HG03196 (cell line): ENCODE measurements around the gene OR52I1.

ENCODE experiments used
- ATAC-seq: cut with Tn5 transposase; IDR thresholded peaks from one replicate; pipeline ENCODE4 v1.9.1; 2021; ENCODE audit not compliant: unreplicated experiment

OR52I1 gene

DNA sequence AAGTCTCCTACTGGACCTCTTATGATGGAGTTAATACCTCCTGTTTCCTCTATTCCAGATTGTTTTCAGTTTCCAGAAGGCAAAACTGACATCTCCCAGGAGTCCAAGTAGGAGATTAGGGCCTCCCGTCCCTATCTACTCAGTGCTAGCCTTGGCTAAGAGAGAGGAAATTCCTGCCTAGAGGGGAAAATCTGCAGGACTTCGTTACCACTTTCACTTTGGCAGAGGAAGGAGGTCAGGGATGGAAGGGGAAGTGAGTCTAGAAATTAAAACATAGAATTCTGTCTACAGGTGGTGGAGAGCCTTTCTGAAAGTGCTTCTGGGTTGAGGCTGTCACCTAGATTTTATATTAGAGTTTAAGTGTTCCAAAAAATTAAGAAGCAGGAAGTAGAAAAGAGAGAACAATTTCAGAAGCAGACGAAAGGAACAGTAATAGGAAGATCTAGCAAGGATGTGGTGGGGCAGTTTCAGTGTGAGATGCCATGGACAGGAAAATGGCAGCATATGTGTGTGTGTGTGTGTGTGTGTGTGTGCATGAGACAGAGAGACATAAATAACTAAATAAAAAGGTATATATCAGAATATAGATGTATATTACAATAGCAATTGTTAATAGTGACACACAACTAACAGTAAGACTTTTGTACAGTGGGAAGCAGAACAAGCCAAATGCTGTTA lies 16.6 kb downstream of the OR52I1 start:
- ATAC-seq: no peak

DNA sequence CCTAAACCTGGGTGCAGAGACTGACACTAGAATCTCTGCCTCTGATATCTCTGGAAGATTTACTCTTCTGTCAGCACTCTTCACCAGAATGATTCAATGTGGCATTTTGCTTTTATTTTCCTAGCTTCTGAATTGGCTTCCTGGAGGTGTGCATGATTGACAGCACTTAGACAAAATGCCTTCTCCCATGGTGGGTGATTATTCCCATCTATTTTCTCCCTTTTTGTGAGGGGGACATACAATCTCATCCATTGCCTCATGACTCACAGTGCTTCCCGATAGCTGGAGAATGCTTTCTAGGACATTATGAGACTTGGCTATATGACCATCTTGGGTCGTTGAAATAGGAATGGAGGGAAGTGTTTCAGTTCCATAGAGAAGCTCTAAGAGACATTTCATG lies 18.1 kb downstream of the OR52I1 start:
- no peak for ATAC-seq

DNA sequence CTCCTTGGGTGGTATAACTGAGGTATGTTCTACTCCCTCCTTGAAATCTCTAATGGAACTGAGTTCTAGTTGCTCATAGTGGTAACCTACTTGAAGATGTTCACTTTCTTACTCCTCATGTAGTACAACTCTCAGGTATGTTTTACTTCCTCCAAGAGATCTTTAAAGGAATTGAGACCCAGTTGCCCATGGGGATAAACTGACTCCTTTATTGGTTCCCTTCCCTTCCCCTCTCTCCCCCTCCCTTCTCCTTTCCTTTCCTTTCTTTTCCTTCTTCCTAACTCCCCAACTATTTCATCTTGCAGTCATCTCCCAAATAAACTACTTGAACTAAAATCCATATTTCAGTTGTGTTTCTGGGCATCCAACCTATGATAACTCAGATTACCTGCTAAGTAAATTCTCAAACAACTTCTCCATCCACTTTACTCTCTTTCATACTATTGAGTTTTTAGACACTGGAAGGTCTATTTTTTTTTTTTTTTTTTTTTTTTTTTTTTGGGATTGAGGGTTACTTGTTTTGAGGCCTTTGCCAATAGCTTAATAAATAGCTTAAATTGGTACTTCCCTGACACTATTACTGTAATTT lies 22.1 kb downstream of the OR52I1 start:
- no peak for ATAC-seq

DNA sequence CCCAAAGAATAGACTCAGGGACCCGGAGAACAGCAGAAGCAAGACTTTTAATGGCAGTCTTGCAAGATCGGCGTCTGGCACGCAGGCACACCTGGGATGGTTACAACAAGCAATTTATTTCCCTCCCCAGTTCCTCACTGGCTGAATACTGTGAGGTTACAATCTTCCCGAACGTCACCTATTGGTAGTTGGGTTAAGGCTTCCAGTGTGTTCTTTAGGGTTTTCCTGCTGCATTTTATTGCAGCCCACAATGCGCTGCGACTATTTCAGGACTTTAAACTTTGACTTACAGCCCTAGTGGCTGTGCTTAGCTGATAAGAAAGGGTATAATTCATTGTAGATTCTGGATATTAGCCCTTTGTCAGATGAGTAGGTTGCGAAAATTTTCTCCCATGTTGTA lies 25.7 kb downstream of the OR52I1 start:
- ATAC-seq: no peak

DNA sequence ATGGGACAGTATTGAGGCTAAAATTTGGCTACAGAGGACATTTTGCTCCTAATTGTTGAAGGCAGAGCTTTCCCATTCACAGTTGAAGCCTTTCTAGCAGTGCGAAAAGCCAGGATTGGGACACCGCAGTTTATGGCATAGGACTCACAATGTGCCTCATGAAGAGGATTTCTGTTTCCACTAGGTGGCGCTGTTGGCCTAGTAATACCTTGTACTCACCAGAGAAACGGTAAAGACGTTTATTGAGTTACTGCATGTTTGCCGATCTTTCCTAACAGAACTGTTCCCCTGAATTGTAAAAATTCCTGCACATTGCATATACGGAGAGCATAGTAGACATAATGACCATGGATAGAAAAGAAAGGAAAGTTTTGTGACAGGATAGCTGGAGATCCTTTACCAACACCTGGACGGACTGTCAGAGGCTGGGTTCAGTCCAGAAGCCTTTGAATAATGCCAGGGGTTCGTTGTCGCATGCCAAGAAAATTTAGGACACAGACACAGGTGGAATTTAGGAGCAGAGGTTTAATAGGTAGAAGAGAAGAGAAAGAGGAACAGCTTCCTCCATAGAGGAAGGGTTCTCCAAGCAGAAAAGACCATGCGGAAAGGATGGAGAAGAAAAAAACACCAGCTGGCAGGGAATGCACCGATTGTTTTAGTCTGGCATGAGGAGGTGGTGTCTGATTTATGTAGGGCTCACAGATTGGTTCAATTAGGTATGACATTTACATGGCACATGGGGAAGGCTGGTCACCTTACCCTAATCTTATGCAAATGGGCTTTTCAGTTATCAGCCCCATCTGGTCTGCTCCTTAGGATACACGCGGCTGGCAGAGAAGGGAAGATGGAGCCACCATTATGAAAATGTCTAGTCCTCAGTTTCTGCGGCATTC lies 32.6 kb downstream of the OR52I1 start:
- ATAC-seq: no peak

DNA sequence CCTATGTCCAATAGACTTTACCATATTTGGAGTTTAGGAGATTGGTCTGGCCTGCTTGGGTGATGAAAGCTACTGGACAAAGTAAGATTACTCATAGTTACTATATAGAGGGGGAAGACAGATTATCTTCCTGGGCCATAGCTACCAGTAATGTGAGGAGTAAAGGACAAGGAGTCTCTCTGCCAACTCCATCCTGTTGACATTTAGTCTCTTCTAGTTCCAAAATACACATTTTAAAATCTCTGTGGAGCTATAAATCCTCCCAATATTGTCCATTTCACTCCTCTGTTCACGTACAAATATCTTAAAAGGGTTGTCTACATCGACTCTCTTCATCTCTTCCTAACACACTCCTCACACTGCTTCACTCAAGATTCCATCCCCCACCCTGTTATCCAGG lies 42.3 kb downstream of the OR52I1 start:
- ATAC-seq: no peak

DNA sequence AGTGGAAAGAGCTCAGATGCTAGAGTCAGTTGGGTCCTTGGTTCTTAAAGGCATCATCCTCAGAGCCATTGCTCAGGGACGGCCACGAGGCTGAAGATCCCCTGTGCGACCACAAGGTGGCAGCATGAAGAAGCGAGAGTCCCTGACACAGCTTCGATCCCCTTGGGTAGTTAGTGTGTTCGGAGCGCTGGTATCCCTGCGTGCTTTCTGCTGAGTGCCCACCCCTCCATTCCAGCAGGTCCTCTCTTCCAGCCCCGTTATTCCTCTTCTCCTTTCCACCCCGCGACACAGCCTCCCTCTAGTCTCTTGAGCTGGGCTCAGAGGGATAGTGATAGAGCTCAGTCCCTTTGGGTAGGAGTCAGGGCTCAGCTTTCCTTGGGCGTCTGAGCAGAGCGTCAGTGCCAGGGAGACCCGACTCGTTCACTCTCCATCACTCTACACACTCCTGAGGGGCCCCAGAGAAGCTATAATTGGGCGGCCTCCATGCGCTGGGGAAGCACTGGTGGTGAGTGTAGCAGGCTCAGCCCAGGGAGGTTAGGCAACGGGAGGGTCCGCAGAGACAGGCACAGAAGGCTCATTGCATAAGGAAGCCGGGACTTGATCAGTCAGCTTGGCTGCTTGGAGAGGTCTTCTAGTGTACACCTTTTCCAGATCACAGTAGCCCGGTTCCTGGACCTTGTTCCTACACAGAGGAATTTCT lies 43.3 kb downstream of the OR52I1 start, which contains the start of gene OR51D1:
Gene OR51D1, plus strand, starts transcription at position 516 of the 700 bp plus-strand sequence. CDS start 2,314 bp downstream, outside the sequence.
- ATAC-seq: peak; percentile 82

DNA sequence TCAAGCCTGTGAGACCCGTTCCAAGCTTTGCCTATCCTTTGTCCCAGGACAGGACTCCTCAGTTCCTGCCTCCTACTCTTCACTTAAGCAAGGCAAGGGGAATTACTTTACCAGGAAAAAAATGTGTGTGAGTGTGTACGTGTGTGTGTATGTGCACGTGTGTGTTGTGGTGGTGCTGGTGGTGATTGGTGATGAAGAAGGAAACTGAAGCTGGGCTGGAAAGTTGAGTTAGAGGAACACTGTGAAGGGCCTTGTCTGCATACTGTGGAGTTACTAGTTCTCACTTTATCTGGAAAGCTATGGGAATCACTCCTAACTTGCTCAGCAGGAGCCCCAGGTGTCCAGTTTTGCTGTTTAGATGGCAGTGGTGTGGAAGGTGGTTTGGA lies 43.8 kb downstream of the OR52I1 start:
- ATAC-seq: no peak

DNA sequence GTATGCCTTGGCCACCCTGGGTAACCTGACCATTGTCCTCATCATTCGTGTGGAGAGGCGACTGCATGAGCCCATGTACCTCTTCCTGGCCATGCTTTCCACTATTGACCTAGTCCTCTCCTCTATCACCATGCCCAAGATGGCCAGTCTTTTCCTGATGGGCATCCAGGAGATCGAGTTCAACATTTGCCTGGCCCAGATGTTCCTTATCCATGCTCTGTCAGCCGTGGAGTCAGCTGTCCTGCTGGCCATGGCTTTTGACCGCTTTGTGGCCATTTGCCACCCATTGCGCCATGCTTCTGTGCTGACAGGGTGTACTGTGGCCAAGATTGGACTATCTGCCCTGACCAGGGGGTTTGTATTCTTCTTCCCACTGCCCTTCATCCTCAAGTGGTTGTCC lies 46.1 kb downstream of the OR52I1 start:
- no peak for ATAC-seq

DNA sequence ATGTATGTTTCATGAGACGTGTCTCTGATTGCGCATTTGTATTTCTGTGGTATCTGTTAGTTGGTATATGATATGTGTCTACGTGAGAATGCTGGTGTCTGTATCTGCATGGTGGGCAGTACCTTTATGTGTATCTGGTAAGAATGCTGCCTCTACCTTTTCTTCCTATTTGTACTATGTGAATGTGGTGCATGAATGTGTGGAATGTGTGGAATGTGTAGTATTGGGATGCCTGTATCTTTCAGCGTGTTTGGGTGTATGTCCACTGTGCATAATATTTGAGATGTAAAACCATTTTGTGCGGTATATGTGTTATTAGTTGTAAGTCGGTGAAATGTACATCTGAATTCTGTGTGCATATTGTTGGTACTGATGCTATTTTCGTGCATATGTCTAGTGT lies 47.7 kb downstream of the OR52I1 start:
- ATAC-seq: no peak

DNA sequence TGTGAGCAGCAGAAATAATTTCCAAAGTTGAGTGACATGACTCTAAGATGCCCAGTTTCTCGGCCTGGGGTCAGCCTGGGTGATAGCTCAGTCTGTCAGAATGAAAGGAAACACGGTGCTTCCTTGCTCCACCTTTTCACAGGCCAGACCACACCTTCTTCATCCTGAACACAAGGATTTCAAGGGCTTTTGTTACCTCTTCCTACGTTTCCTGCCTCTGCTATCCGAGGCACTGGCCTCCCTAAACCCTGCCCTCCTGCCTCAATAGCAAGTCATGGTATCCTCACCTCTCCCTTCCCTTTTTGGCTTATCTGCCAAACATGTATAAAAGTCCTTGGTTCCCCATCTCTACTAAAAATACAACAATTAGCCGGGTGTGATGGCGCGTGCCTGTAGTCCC lies 48.2 kb downstream of the OR52I1 start:
- ATAC-seq: no peak

DNA sequence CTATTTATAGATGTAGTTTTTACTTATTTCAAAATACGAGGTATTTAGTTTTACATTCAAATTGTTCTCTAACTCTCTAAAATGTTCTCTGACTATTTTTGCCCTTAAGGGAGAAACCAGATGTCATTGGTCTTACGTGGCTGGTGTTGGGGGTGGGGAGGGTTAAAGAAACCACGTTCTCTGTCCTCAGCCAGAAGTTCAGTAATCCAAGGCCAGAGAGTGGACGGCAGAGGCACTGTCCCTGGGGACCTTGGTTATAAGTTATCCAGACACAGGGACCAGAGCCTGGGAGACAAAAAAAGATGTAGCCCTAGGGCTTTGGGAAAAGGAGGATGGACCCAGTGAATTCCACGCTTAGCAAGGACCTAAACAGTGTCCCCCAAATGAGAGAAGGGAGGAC lies 49.2 kb downstream of the OR52I1 start:
- no peak for ATAC-seq

DNA sequence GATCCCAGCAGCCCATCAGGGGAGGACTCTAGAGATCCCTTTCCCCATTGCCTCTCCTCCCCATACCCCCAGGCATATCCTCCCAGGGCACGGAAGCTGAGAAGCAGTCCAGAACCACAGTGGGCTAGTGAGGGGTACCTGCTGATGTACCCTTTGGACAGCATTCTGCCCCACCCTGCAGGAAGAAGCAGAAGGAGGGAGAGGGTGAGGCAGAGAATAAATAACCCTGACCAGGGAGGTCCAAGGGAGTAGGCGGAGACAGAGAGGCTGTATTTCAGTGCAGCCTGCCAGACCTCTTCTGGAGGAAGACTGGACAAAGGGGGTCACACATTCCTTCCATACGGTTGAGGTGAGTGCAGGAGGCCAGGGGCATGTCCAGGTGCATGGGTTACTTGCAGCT lies 49.8 kb downstream of the OR52I1 start, which contains the start of gene OR51E1:
Gene OR51E1, plus strand, starts transcription at position 301 of the 400 bp plus-strand sequence. CDS start 8,545 bp downstream, outside the sequence.
- ATAC-seq: no peak

DNA sequence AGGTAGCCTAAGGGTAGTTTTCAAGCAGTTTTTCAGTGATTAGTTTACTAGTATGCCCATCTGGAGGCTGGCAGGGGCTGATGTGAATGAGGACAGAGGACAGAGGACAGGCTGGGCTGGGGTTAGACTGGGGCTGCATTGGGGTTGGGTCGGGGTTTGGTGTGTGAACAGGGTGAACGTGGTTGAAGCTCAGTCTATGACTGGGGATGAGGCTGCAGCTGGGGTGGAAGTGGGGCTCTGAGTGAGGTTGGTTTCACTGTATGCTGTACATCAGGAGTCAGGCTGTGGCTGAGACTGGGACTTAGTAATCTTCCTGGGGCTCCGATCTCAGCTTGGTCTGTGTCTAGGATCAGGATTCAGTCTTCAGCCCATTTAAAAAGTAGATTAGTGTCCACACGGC lies 50.4 kb downstream of the OR52I1 start:
- ATAC-seq: no peak
